Subcutaneous abdominal adipose tissue (tissue), 5 donors: ENCODE data around the gene TSPAN10.

ENCODE experiments used
- H3K27ac ChIP-seq: one replicate; pipeline ENCODE4 v1.7.0; 2013; ENCODE audit warnings: low read depth, mild to moderate bottlenecking, inconsistent platforms, low read length, moderate library complexity
- H3K27me3 ChIP-seq, 5 donors: one replicate each; pipeline ENCODE4 v1.7.0; 2013; ENCODE audit warnings: low read length in 5 of 5, inconsistent platforms in 1 of 5; ENCODE audit not compliant: control insufficient read depth in 5 of 5, insufficient read depth in 4 of 5
- H3K36me3 ChIP-seq, 5 donors: one replicate each; pipeline ENCODE4 v1.7.0; 2013; ENCODE audit warnings: low read length in 5 of 5; ENCODE audit not compliant: control insufficient read depth in 5 of 5, insufficient read depth in 5 of 5
- H3K4me1 ChIP-seq, 5 donors: one replicate each; pipeline ENCODE4 v1.7.0; 2013; ENCODE audit warnings: low read length in 5 of 5, mild to moderate bottlenecking in 3 of 5, moderate library complexity in 1 of 5; ENCODE audit not compliant: control insufficient read depth in 5 of 5, insufficient read depth in 5 of 5
- H3K4me3 ChIP-seq, 5 donors: one replicate each; pipeline ENCODE4 v1.7.0; 2013; ENCODE audit warnings: low read length in 5 of 5, low read depth in 1 of 5
- H3K9ac ChIP-seq, 5 donors: one replicate each; pipeline ENCODE4 v1.7.0; 2013; ENCODE audit warnings: low read length in 5 of 5, mild to moderate bottlenecking in 4 of 5, moderate library complexity in 3 of 5
- H3K9me3 ChIP-seq, 5 donors: one replicate each; pipeline ENCODE4 v1.7.0; 2013; ENCODE audit warnings: low read length in 5 of 5; ENCODE audit not compliant: control insufficient read depth in 5 of 5
- donor health status: healthy.
- donor health status: healthy.
- donor health status: healthy.
- donor health status: healthy.
- donor health status: healthy.

The TSPAN10 gene

DNA sequence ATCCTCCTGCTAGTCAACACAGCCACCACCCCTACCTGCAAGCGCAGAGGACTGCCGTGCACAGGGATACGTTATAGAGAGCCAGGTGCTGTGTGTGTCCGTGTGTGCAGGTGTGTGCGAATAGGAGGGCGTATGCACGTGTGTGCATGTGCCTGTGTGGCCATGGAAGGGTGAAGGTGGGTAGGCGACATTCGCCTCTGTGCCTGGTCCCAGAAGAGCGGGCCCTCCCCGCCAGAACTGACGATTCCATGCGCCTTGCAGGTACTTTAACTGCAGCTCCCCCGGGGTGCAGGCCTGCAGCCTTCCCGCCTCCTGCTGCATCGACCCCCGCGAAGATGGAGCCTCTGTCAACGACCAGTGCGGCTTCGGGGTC is 10.6 kb downstream of the TSPAN10 start:
- peaks cover 0 to 4% (median 3%) of the 10 kb centered on the region in 5 donors for H3K36me3 ChIP-seq

DNA sequence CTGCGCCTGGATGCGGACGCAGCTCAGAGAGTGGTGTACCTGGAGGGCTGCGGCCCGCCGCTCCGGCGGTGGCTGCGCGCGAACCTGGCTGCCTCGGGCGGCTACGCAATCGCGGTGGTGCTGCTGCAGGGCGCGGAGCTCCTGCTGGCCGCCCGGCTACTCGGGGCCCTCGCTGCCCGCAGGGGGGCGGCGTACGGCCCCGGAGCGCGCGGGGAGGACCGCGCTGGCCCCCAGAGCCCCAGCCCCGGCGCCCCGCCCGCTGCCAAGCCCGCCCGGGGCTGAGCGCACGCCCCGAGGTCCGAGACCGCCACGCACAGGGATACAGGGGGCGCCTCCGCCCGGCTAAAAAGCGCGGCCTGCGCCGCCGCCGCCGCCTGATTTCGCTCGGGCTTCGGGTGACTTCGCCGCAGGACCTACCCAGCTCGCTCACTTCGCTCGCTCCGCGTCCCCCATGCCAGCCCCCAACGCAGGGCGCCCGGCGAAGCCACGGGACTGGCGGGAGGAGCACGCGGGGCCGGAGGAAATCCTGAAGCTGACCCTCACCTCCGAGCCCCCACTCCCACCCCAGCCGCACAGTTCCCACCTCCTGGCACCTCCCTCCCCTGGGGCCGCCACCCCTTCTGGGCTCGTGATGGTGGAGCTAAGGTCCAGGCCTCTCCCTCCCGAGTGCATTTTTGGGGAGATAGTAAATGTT is 11.2 kb downstream of the TSPAN10 start:
- H3K9me3 ChIP-seq = peaks cover 0 to 4% (median 0%) of the 10 kb centered on the region in 5 donors
- H3K36me3 ChIP-seq = peaks cover 0 to 4% (median 3%) of the 10 kb centered on the region in 5 donors
- H3K9ac ChIP-seq = no peak overlapping the region
- peaks cover 16 to 33% (median 29%) of the 10 kb centered on the region in 5 donors for H3K27me3 ChIP-seq
- H3K4me1 ChIP-seq = peaks cover 0 to 12% (median 9%) of the 10 kb centered on the region in 5 donors
- no peak overlapping the region for H3K4me3 ChIP-seq
- no peak overlapping the region for H3K27ac ChIP-seq

More for the DNA sequence above, 10.6 kb downstream of the TSPAN10 start:
- Histone ChIP-seq H3K9me3 (peaks cover 0 to 4% (median 0%) of the 10 kb centered on the region in 5 donors), H3K9ac (no peak overlapping the region), H3K27me3 (peaks cover 16 to 33% (median 29%) of the 10 kb centered on the region in 5 donors), H3K4me3 (no peak overlapping the region), H3K4me1 (peaks cover 0 to 12% (median 9%) of the 10 kb centered on the region in 5 donors), H3K27ac (no peak overlapping the region)

DNA sequence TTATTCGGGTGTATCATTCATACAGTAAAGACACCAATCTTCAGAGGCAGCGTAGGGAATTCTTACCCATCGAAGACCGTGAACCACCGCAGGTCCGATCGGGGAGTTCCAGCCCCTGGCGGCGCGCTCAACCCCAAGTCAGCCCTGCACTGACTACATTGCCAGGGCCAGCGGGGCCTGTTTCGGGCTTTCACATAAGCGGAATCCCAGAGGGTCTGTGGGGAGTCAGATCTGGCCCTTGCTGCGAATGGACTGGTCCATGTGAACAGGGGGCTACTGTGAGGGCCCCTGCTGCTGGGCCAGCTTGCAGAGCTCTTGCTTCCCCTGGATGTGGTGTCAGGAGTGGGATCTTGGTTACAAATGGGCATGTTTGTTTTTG is 11.7 kb downstream of the TSPAN10 start:
- H3K36me3 ChIP-seq = peaks cover 0 to 4% (median 3%) of the 10 kb centered on the region in 5 donors
- no peak overlapping the region for H3K9ac ChIP-seq
- H3K27ac ChIP-seq = no peak overlapping the region
- peaks cover 0 to 12% (median 9%) of the 10 kb centered on the region in 5 donors for H3K4me1 ChIP-seq
- peaks cover 0 to 4% (median 0%) of the 10 kb centered on the region in 5 donors for H3K9me3 ChIP-seq
- H3K27me3 ChIP-seq = peaks cover 16 to 33% (median 29%) of the 10 kb centered on the region in 5 donors
- H3K4me3 ChIP-seq = no peak overlapping the region

DNA sequence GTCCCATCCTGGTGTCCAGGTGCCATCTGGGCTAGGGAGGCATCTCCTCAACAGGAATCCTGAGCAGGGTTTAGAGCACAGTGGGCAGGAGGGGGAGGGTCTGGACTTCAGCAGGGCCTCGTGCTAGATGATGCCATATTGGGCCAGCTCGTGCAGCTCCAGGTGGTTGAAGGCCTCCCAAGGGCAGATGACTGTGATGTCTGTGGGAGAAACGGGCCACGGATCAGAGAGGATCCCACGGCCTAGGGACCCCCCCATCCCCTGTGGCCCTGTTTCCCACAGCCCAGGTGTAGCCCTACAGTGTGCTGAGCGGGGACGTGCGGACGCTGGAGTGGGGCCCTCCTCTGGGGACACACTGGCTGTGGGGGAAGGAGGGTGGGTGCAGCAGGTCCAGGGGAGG is 14.0 kb downstream of the TSPAN10 start:
- no peak overlapping the region for H3K27ac ChIP-seq
- peaks cover 16 to 33% (median 29%) of the 10 kb centered on the region in 5 donors for H3K27me3 ChIP-seq
- no peaks in the 10 kb centered on the region for H3K36me3 ChIP-seq
- no peak overlapping the region for H3K9ac ChIP-seq
- H3K4me3 ChIP-seq = no peak overlapping the region
- peaks cover 0 to 4% (median 0%) of the 10 kb centered on the region in 5 donors for H3K9me3 ChIP-seq
- peaks cover 0 to 22% (median 19%) of the 10 kb centered on the region in 5 donors for H3K4me1 ChIP-seq

DNA sequence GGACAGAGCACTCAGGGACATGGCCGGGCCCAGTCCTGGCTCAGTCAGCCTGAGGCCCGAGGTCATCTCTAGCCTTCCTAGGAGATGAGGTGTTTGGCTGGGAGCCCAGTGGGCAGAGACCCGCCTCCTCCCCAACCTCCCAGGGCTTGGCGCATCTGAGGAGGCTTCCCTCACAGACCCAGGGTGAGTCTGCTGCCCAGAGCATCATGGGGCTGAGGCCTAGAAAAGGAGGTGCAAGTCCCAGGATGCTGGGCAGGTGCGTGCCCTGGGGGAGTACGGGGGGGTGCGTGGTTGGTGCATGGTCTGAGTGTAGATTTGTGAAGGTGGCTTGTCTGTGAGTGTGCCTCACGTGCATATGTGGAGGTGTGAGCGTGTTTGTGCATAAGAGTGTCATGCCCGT is 14.7 kb downstream of the TSPAN10 start:
- H3K27ac ChIP-seq = no peak overlapping the region
- no peak overlapping the region for H3K4me3 ChIP-seq
- H3K9me3 ChIP-seq = peaks cover 0 to 4% (median 0%) of the 10 kb centered on the region in 5 donors
- H3K36me3 ChIP-seq = no peaks in the 10 kb centered on the region
- H3K4me1 ChIP-seq = peaks cover 0 to 28% (median 19%) of the 10 kb centered on the region in 5 donors
- peaks cover 16 to 33% (median 29%) of the 10 kb centered on the region in 5 donors for H3K27me3 ChIP-seq
- H3K9ac ChIP-seq = no peak overlapping the region

DNA sequence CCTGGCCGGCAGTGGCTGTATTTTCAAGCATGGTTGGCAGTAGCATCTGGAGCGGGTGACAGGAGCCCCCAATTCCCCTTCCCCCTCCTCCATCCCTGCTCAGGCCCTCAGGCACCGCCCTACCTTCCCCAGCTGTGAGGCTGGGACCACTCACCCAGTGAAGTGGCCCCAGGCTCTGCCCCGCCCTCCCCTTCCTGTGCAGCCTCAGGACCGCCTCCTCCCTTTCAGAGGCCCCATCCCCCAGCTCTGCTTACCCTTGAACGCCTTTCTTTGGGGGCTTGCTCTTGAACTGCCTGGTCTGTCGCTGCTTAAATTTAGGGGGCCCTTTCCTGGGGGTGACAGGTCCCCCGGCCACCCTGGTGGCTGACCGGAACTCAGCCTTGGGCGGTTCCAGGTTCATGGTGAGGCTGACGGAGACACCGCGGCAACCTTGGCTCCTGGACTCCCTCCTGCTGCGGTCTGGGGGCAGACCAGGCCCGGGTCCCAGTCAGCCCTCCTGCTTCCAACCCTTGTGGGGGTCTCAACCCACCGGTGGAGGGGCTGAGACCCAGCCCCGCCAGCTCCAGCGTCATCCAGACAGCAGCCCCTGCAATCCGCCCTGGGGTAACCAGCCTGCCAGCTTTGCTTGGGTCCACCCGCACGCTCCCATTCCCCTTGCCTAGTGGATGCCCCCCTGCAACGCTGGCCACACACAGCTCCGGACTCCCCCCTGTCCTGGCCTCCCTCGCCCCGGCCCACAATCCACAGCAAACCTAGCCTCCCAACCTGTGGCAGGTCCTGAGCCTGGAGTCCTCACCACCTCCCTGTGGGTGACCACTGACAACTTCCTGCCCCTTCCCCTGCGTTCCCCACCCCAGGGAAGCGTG is 16.1 kb downstream of the TSPAN10 start:
- Histone ChIP-seq H3K27me3 (peaks cover 3 to 23% (median 20%) of the 10 kb centered on the region in 5 donors), H3K36me3 (no peaks in the 10 kb centered on the region), H3K9me3 (peaks cover 0 to 4% (median 0%) of the 10 kb centered on the region in 5 donors), H3K4me1 (peaks cover 0 to 29% (median 21%) of the 10 kb centered on the region in 5 donors), H3K9ac (peak overlapping the region in 1 of 5 donors; percentile 43), H3K27ac (no peak overlapping the region), H3K4me3 (peak overlapping the region in 1 of 5 donors; percentile 13)

DNA sequence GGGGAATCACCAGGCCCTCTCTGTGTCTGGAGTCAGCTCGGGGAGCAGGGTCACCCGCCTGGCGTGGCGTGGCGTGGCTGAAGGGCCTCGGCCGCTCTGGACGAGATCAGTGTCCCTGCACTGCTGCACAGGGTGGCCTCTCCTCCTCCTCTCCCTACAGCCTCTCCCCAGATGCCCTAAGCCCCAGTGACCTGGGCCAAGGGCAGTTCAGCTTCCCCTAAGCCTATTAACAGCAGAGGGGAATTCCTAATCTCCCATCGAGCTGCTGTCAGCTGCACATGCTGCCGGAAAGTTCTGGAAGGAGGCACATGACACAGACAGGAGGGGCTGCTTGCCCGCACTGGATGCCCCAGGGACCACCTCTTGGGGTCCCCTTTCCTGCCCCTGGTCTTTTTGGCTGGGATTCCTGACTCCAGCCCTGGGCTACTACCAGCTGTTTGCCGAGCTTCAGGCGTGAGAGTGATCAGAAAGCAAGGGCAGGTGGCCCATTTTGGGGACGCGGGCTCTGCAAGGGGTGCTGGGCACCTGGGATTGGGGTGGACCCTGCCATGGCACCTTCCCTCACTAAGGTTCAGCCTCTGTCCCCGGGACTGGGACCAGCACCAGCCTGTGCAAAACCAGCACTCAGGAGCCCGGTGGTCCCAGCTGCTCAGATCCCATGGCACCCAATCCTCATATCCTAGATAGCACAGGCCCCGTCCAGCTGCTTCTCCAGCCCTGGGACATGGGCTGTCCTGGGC is 18.6 kb downstream of the TSPAN10 start:
- H3K4me3 ChIP-seq = no peak overlapping the region
- peak overlapping the region in 1 of 5 donors; percentile 13 for H3K9ac ChIP-seq
- H3K4me1 ChIP-seq = peaks cover 0 to 37% (median 29%) of the 10 kb centered on the region in 5 donors
- no peak overlapping the region for H3K27ac ChIP-seq
- H3K9me3 ChIP-seq = no peaks in the 10 kb centered on the region
- H3K36me3 ChIP-seq = no peaks in the 10 kb centered on the region
- H3K27me3 ChIP-seq = peaks cover 0 to 14% (median 3%) of the 10 kb centered on the region in 5 donors

DNA sequence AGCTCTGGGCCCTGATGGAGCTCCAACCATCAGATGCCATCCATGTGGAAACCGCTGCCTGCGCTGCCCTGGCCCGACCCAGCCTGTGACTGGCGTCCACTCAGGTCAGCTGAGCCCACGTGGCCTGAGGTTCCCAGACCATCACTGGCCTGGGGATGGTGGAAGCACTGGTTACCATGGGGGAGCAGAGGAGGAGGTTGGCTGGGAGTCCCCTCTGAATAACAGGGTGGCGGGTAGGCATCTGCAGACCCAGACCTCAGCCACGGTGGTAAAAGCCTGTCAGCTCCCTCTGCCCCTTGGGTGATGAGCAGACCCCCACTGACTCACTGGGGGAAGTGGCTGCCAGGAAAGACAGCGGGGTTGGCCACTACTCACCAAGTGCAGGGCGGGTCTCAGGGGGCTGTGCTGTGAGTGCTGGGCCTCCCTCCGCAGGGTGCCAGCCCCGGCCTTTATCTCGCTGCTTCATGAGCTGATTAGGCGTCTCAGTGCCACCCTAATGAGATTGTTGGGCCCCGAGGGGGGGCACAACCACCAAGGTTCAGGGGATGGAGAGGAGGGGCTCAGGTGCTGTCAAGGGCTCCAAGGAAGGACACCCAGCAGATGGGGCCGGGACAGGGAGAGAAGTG is 19.2 kb downstream of the TSPAN10 start, which contains the start of gene PDE6G:
Gene PDE6G (minus strand): TSS at position 425 of the 626 bp plus-strand sequence. CDS start 3,237 bp downstream, outside the sequence.
- peak within 1 kb of the TSS in 1 of 5 donors; percentile 13 for H3K9ac ChIP-seq

DNA sequence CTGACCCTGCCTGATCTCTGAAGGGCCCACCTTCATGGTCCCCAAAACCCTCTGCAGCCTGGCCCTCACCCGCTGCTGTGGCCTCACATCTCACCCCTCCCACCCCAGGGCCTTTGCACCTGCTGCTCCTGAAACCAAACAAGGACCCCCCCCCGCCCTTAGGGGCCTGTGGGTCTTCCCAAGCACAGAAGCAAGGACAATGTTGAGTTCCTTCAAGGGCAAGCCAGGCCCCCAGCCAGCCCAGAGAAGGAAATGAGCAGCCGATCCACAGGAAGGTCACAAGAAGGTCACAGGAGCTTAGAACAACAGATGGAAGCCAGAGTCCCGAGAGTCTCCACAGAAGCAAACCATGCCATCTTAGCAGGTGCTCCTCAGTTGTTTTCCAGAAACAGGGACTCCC is 19.8 kb downstream of the TSPAN10 start:
- H3K36me3 ChIP-seq = no peaks in the 10 kb centered on the region
- peaks cover 0 to 37% (median 29%) of the 10 kb centered on the region in 5 donors for H3K4me1 ChIP-seq
- H3K27ac ChIP-seq = no peak overlapping the region
- H3K4me3 ChIP-seq = no peak overlapping the region
- no peaks in the 10 kb centered on the region for H3K9me3 ChIP-seq
- H3K27me3 ChIP-seq = peaks cover 0 to 1% (median 0%) of the 10 kb centered on the region in 5 donors
- H3K9ac ChIP-seq = no peak overlapping the region

More for the DNA sequence above, 19.2 kb downstream of the TSPAN10 start, which contains the start of gene PDE6G:
- Histone ChIP-seq H3K27ac (no peak within 1 kb of the TSS), H3K4me3 (no peak within 1 kb of the TSS), H3K4me1 (peaks cover 0 to 37% (median 29%) of the 10 kb centered on the region in 5 donors), H3K27me3 (peaks cover 0 to 7% (median under 1%) of the 10 kb centered on the region in 5 donors), H3K36me3 (no peaks in the 10 kb centered on the region), H3K9me3 (no peaks in the 10 kb centered on the region)
